GM19025 (cell line): Measurements from ENCODE around the gene ANAPC5.

Source experiments
- ATAC-seq: cut with Tn5 transposase; IDR thresholded peaks from one replicate; pipeline ENCODE4 v1.9.1; 2021; ENCODE audit warnings: mild to moderate bottlenecking, low read depth, moderate library complexity; ENCODE audit not compliant: unreplicated experiment

ANAPC5 gene

DNA sequence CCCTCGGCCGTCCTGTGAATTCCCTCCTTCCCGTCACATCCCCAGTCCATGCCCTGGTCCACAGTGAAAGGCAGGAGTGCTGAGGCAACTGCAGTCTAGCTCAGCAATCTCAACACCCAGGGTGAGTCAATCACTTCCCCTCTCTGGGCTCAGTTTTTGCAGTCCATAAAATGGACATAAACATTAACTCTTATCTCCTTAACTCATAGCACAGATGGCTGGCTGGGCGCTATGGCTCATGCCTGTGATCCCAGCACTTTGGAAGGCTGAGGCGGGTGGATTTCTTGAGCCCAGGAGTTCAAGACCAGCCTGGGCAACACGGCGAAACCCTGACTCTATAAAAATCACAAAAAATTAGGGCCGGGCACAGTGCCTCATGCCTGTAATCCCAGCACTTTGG is 88.1 kb downstream of the ANAPC5 start:
- no peak for ATAC-seq

DNA sequence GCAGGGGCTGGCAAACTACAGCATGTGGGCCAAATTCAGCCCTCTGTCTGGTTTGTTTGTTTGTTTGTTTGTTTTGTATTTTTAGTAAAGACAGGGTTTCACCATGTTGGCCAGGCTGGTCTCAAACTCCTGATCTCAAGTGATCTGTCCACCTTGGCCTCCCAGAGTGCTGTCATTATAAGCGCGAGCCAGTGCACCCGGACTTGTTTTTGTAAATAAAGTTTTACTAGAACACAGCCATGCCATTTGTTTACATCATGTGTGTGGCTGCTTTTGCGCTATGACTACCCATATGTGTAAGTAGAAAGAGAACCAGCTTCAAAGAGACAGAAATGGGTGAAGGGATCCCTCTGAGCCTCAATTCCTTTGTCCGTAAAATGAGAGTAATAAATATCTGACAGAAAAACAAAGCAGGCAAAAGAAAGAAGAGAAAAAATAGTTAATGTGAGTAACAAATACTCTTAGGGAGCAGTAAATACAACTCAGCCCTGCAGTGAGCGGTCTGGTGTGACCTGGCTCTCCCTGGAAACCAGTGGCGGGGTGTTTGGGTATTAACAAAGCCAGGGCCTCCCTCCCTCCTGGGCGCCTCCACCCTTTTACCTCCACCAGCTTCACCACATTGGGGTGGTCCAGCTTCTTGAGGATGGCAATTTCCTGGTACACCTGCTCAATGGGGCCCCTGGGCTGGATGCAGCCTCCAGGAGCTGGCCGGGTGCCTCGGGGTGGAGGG is 88.8 kb downstream of the ANAPC5 start:
- ATAC-seq = no peak

- no peak for ATAC-seq
Measured at GRCh38 chr12:121261398-121261797, 90.8 kb downstream of the ANAPC5 start.

DNA sequence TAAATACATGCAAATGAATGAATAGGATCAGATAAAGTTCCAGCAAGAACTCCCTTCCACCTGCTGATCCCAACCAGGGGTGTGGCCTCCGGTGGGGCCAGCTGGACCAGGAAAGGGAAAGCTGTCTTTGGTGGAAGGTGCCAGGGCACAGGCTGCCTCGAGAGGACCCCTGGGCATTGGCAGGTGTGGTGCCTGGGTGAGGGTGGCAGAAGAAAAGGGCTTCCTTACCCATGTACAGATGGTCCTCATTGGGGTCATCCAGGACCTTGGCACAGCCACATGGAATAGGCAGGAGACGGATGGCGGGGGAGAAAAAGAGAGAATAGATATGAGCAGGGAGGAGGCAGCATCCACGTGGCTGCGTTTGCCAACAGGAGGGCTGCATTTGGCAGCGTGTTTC is 92.1 kb downstream of the ANAPC5 start:
- no peak for ATAC-seq

DNA sequence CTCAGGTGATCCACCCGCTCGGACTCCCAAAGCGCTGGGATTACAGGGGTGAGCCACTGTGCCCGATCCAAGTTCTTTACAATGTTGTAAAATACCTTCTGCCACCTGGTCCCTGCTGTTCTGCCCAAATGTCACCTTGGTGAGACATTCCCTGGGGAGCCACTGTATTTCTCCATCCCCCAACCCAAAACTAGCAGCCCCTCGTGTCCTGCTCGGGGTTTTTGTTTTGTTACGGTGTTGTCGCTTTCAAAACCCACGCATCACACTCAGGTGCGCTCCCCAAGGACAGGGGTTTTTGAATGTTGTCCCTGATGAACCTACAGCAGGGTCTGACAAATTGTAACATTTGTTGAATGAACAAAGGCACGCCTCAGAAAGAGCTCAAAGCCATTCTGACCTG is 93.1 kb downstream of the ANAPC5 start:
- no peak for ATAC-seq
